K562 (cell line): ENCODE data around the gene ST7. TPM values are rescaled to one million over a fixed set of nuclear protein-coding genes. Genes with fewer than 3 reads are reported as not detected.

Source experiments
- ARHGAP35 ChIP-seq: fragments of 450-650 bp; IDR thresholded peaks from 2 replicates; pipeline ENCODE4 v1.6.1; 2018; ENCODE audit not compliant: partially characterized antibody
- ASH1L ChIP-seq: fragments of 450-650 bp; IDR thresholded peaks from 2 replicates; pipeline ENCODE4 v1.6.1; 2018; ENCODE audit warnings: borderline replicate concordance, mild to moderate bottlenecking, low read depth; ENCODE audit not compliant: partially characterized antibody
- BRF1 ChIP-seq: IDR thresholded peaks from 3 replicates; pipeline ENCODE4 v1.6.1; 2011; ENCODE audit warnings: borderline replicate concordance, mild to moderate bottlenecking; ENCODE audit not compliant: insufficient read length; ENCODE audit errors: extremely low read depth
- CBX5 ChIP-seq: IDR thresholded peaks from 2 replicates; pipeline ENCODE4 v1.6.1; 2014; ENCODE audit warnings: low read depth, borderline replicate concordance
- KDM1A ChIP-seq, 2 experiments: fragments of 450-650 bp; IDR thresholded peaks; 2 replicates each; pipeline ENCODE4 v1.6.1; 2016; ENCODE audit warnings: mild to moderate bottlenecking in 2 of 2
- KLF6 ChIP-seq: fragments of 250-450 bp; sonication (Bioruptor Pico); IDR thresholded peaks from 2 replicates; pipeline ENCODE4 v1.4.0; 2020; ENCODE audit warnings: mild to moderate bottlenecking, moderate library complexity, borderline replicate concordance
- NCOA4 ChIP-seq: fragments of 450-650 bp; IDR thresholded peaks from 2 replicates; pipeline ENCODE4 v1.6.1; 2018; ENCODE audit warnings: mild to moderate bottlenecking; ENCODE audit not compliant: partially characterized antibody
- NFE2 ChIP-seq: IDR thresholded peaks from 2 replicates; pipeline ENCODE4 v1.6.1; 2014; ENCODE audit warnings: antibody characterized with exemption, low read depth
- PKNOX1 ChIP-seq: fragments of 450-650 bp; IDR thresholded peaks from 2 replicates; pipeline ENCODE4 v1.6.1; 2016
- POLR2G ChIP-seq: fragments of 200-400 bp; formaldehyde crosslinking; IDR thresholded peaks from 2 replicates; pipeline ENCODE4 v1.6.1; 2017; ENCODE audit warnings: low read depth, mild to moderate bottlenecking, antibody characterized with exemption, low read length, moderate library complexity
- PPARD ChIP-seq: fragments of 250-450 bp; sonication (Bioruptor Pico); IDR thresholded peaks from 2 replicates; pipeline ENCODE4 v1.8.0; 2022; ENCODE audit warnings: inconsistent platforms, mild to moderate bottlenecking, moderate library complexity
- SMAD1 ChIP-seq: fragments of 150-350 bp; IDR thresholded peaks from 2 replicates; pipeline ENCODE4 v1.6.1; 2014; ENCODE audit warnings: low read length, low read depth; ENCODE audit not compliant: partially characterized antibody
- TRIM25 ChIP-seq: fragments of 450-650 bp; IDR thresholded peaks from 2 replicates; pipeline ENCODE4 v1.7.0; 2016; ENCODE audit warnings: borderline replicate concordance
- TRIM28 ChIP-seq: fragments of 450-650 bp; IDR thresholded peaks from 2 replicates; pipeline ENCODE4 v1.6.1; 2017
- ZNF407 ChIP-seq: fragments of 450-650 bp; IDR thresholded peaks from 2 replicates; pipeline ENCODE4 v1.6.1; 2016; ENCODE audit warnings: low read depth
- polyA plus RNA-seq, 8 experiments: library from polyadenylated mRNA; depleted of rRNA in 4 of 8; stranded (reverse) in 5 of 8; unstranded in 3 of 8; fragments of >200 nt; fragmentation: Nextera tagmentation in 2 of 8; fragmentation: Illumina TruSeq in 1 of 8; extraction: Ambion mirVana in 2 of 8; extraction: Trizol in 1 of 8; gene quantifications; 2 replicates each; pipeline versions ENCODE4 v1.2.1 to v1.2.3, GENCODE V29; 2011 to 2014; ENCODE audit warnings: inconsistent platforms in 1 of 8, missing spikeins in 1 of 8
- total RNA-seq, 7 experiments: library from RNA; depleted of rRNA in 6 of 7; stranded (reverse); fragments of >200 nt in 6 of 7; fragmentation: Illumina TruSeq in 2 of 7; extraction: Trizol in 2 of 7; gene quantifications; 2 replicates each; pipeline versions ENCODE4 v1.2.1 to v1.2.3, GENCODE V29; 2011 to 2021; ENCODE audit warnings: low replicate concordance in 1 of 7

The ST7 gene
- total and polyA plus RNA-seq, 9 of the 15 experiments (the other 6 are each of a cell fraction or from before 2014, with no cell fraction given), result 23.9 to 56.3 (median 36.9) TPM

GRCh38 chr7:117019786-117020590, 66.7 kb downstream of the ST7 start (continued):
- no peak for TF ChIP-seq ZNF407
- TF ChIP-seq POLR2G, result no peak
- TF ChIP-seq CBX5, result no peak
- TF ChIP-seq PKNOX1, result peak; percentile 85
- no peak for TF ChIP-seq KLF6 (CRISPR knock-in tag)
- TF ChIP-seq TRIM28, result no peak
- no peak for TF ChIP-seq BRF1
- no peak for TF ChIP-seq TRIM25
- TF ChIP-seq SMAD1, result peak; percentile 31
- TF ChIP-seq PPARD (CRISPR knock-in tag), result no peak
- TF ChIP-seq NFE2, result no peak
- TF ChIP-seq ARHGAP35, result no peak
- no peak for TF ChIP-seq ASH1L
- TF ChIP-seq NCOA4, result no peak
- no peak; a peak in 1 of 4 replicates for TF ChIP-seq KDM1A (IDR thresholded peaks at IDR 0.05)
